ENCODE measurements around the gene SCFD2.

DNA sequence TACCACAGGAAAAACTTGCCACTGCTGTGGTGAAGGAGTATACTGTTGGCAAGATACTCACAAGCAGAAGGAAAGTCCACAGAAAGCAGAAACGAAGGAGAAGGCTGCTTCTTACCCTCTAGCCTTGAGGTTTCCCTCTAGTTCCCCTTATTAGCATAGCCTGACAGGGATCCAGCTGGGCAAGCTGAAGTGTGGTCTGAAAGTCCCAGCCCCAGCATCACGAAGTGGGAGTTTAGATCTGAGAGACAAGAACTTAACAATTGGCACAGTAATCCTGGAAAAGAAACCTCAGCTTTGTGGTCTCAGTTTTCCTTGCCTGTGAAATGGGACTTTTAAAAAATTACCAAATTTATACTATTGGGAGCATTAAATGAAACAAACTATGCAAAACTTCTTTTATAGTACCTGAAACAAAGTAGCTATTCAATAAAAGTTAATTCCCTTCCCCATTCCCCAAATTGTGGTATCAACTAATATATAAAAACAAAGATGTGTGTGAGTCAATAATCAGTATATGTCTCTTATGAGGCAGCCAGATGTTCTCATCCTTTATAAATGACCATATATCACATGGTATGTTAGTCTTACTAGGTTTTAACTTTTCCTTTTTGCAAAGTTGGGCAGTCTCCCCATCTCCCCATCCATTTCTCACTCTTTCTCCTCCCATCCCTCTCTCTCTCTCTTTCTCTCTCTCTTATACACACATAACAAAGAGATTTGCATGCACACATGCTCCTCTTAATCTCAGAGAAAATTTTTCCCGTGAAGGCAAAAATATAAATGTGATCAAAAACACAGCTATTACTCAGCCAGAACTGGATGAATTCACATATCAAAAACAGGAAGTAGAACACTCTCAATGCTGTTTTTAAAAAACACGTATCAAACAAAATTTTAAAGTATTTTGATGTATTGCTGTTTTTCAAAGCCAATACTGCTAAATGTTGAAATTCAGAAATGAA is 57.8 kb downstream of the SCFD2 start:
- TF ChIP-seq, protein P1, sequence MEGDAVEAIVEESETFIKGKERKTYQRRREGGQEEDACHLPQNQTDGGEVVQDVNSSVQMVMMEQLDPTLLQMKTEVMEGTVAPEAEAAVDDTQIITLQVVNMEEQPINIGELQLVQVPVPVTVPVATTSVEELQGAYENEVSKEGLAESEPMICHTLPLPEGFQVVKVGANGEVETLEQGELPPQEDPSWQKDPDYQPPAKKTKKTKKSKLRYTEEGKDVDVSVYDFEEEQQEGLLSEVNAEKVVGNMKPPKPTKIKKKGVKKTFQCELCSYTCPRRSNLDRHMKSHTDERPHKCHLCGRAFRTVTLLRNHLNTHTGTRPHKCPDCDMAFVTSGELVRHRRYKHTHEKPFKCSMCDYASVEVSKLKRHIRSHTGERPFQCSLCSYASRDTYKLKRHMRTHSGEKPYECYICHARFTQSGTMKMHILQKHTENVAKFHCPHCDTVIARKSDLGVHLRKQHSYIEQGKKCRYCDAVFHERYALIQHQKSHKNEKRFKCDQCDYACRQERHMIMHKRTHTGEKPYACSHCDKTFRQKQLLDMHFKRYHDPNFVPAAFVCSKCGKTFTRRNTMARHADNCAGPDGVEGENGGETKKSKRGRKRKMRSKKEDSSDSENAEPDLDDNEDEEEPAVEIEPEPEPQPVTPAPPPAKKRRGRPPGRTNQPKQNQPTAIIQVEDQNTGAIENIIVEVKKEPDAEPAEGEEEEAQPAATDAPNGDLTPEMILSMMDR (IDR thresholded peaks at IDR 0.05): no peak
- TF ChIP-seq POLR2AphosphoS5 (IDR thresholded peaks at IDR 0.05) (no peak), POLR2A (IDR thresholded peaks at IDR 0.05) (no peak)

Data from sigmoid colon (tissue), 4 donors.